NCI-H2107 treated with DMSO at 0.1 percent for 48 hours (cell line): ENCODE data around the gene GNG5.

ENCODE experiments used
- DNase-seq: peaks from one replicate; lab custom pipeline; 2025; ENCODE audit not compliant: unreplicated experiment; lab: John Stamatoyannopoulos, UW

The GNG5 gene

GRCh38 chr1:84506002-84506728 is at the start of gene GNG5, which contains the start of gene SPATA1:
Gene GNG5 (minus strand): TSS chr1:84506581. CDS start chr1:84506091, 490 bp downstream.
Gene SPATA1 (plus strand): TSS chr1:84506386. CDS start chr1:84516360, 9,974 bp downstream.
- DNase-seq = peak; percentile 91

GRCh38 chr1:84550826-84551225 is 44.4 kb upstream of the GNG5 start:
- DNase-seq = peak; percentile 18

- peak; percentile 15 for DNase-seq
These were observed 35.3 kb upstream of the GNG5 start for GRCh38 chr1:84541679-84542078.

- DNase-seq = no peak
These were observed 34.4 kb upstream of the GNG5 start for GRCh38 chr1:84540759-84541158.

GRCh38 chr1:84539972-84540371 is 33.6 kb upstream of the GNG5 start:
- DNase-seq = no peak

GRCh38 chr1:84538599-84538998 is 32.2 kb upstream of the GNG5 start:
- peak; percentile 53 for DNase-seq

GRCh38 chr1:84525779-84526178 is 19.4 kb upstream of the GNG5 start:
- DNase-seq = no peak

- DNase-seq = no peak
These were observed 18.2 kb upstream of the GNG5 start for GRCh38 chr1:84524590-84524989.

GRCh38 chr1:84510668-84511067 is 4.3 kb upstream of the GNG5 start:
- DNase-seq = no peak

- no peak for DNase-seq
These were observed 3.8 kb upstream of the GNG5 start for GRCh38 chr1:84510165-84510564.

- no peak for DNase-seq
These were observed 2.6 kb upstream of the GNG5 start for GRCh38 chr1:84509029-84509428.

- no peak for DNase-seq
These were observed 2.1 kb upstream of the GNG5 start for GRCh38 chr1:84508510-84508909.

- DNase-seq = peak; percentile 47
These were observed 1.5 kb upstream of the GNG5 start for GRCh38 chr1:84507887-84508286.

- DNase-seq = peak; percentile 71
These were observed 510 bp upstream of the GNG5 start for GRCh38 chr1:84506729-84507453.

- DNase-seq = peak; percentile 43
These were observed 834 bp downstream of the GNG5 start for GRCh38 chr1:84505493-84506001.

- peak; percentile 29 for DNase-seq
These were observed 1.5 kb downstream of the GNG5 start for GRCh38 chr1:84504580-84505492.

- no peak for DNase-seq
These were observed 3.5 kb downstream of the GNG5 start for GRCh38 chr1:84502927-84503326.

- no peak for DNase-seq
These were observed 8.6 kb downstream of the GNG5 start for GRCh38 chr1:84497631-84498275.

- no peak for DNase-seq
These were observed 9.9 kb downstream of the GNG5 start for GRCh38 chr1:84496498-84496897.

- DNase-seq = no peak
These were observed 12.6 kb downstream of the GNG5 start for GRCh38 chr1:84493747-84494146.

GRCh38 chr1:84492726-84493125 is 13.7 kb downstream of the GNG5 start:
- no peak for DNase-seq
